Smooth muscle cell (in vitro differentiated cells): ENCODE data around the gene SYCE3. TPM values are rescaled to one million over a fixed set of nuclear protein-coding genes. Genes with fewer than 3 reads are reported as not detected.

ENCODE experiments used
- DNase-seq: peaks from one replicate; lab custom pipeline; 2025; ENCODE audit not compliant: unreplicated experiment; lab: John Stamatoyannopoulos, UW
- H2AFZ ChIP-seq: fragments of 200-600 bp; sonication (generic); 2 replicates; pipeline ENCODE4 v1.6.0; 2016; ENCODE audit warnings: antibody characterized with exemption, low read depth, mild to moderate bottlenecking
- H3F3A ChIP-seq: fragments of 200-600 bp; sonication (generic); 2 replicates; pipeline ENCODE4 v1.6.0; 2017; ENCODE audit warnings: antibody characterized with exemption, low read depth
- H3K27ac ChIP-seq: fragments of 200-600 bp; sonication (generic); 2 replicates; pipeline ENCODE4 v1.5.1; 2016; ENCODE audit warnings: low read depth, mild to moderate bottlenecking
- H3K27me3 ChIP-seq: fragments of 200-600 bp; sonication (generic); 2 replicates; pipeline ENCODE4 v1.6.1; 2016; ENCODE audit warnings: low read depth, mild to moderate bottlenecking
- H3K36me3 ChIP-seq: fragments of 200-600 bp; sonication (generic); 2 replicates; pipeline ENCODE4 v1.5.1; 2016; ENCODE audit warnings: low read depth
- H3K4me1 ChIP-seq: fragments of 200-600 bp; sonication (generic); 2 replicates; pipeline ENCODE4 v1.5.1; 2016; ENCODE audit warnings: low read depth
- H3K4me2 ChIP-seq: fragments of 200-600 bp; sonication (generic); 2 replicates; pipeline ENCODE4 v1.6.0; 2016; ENCODE audit warnings: mild to moderate bottlenecking
- H3K4me3 ChIP-seq: fragments of 200-600 bp; sonication (generic); 2 replicates; pipeline ENCODE4 v1.5.1; 2016; ENCODE audit warnings: mild to moderate bottlenecking
- H3K79me2 ChIP-seq: fragments of 200-600 bp; sonication (generic); 2 replicates; pipeline ENCODE4 v1.6.0; 2016; ENCODE audit warnings: low read depth, mild to moderate bottlenecking
- H3K9ac ChIP-seq: fragments of 200-600 bp; sonication (generic); 2 replicates; pipeline ENCODE4 v1.6.0; 2016; ENCODE audit warnings: low read depth
- H3K9me3 ChIP-seq: fragments of 200-600 bp; sonication (generic); replicated peaks from 2 replicates; pipeline ENCODE4 v1.5.1; 2016; ENCODE audit warnings: low read depth
- H4K20me1 ChIP-seq: fragments of 200-600 bp; sonication (generic); 2 replicates; pipeline ENCODE4 v1.6.0; 2016; ENCODE audit warnings: low read depth
- WGBS: methylation state at CpG from one replicate; pipeline ENCODE4 v1.1.7; 2016; ENCODE audit warnings: low lambda C conversion rate; 5-methylcytosine and 5-hydroxymethylcytosine counted together
- polyA plus RNA-seq: library from polyadenylated mRNA; unstranded; fragments of >200 nt; fragmentation: Nextera tagmentation; extraction: Ambion mirVana; gene quantifications from 2 replicates; pipeline ENCODE4 v1.2.1, GENCODE V29; 2016
- total RNA-seq: library from RNA; depleted of rRNA; stranded (reverse); fragments of >200 nt; gene quantifications from 2 replicates; pipeline ENCODE4 v1.2.3, GENCODE V29; 2014
- TF ChIP-seq, protein P1 (sequence below): fragments of 200-600 bp; sonication (generic); IDR thresholded peaks from 2 replicates; pipeline ENCODE4 v1.5.1; 2017; ENCODE audit warnings: borderline replicate concordance, mild to moderate bottlenecking, antibody characterized with exemption; ENCODE audit not compliant: insufficient read depth, poor library complexity, severe bottlenecking

The SYCE3 gene
- total and polyA plus RNA-seq, 2 experiments from 2014 or later = not detected

DNA sequence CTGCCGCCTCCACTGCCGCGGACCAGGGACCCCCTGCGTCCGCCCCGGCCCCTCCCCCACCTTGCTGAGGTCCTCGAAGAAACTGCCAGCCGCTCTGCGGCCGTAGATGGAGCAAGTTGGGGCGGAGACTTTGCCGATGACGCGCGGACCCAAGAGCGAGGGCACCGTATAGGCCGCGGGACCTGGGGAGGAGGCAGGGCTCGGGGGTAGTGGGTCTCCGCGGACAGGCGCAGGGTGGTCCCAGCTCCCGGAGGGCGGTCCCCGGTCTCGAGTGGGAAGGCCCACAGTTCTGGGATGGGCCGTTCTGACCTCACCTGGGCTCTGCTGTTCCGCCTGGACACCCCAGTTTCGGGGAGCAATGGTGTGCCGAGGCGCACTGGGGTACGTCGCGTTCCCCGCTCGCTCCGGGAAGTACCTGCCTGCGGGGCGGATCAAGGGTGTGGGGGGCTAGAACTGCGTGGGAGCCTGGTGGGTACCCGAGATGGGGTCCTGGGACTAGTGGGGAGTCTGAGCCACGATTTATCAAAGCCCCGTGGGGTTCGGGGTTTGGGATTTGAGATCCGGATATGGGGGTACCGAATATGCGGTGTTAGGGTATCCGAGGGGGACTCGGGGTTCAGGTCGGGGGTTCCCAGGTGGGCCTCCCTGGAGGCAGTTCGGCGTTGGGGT, 31.7 kb downstream of the SYCE3 start:
- TF ChIP-seq, protein P1, sequence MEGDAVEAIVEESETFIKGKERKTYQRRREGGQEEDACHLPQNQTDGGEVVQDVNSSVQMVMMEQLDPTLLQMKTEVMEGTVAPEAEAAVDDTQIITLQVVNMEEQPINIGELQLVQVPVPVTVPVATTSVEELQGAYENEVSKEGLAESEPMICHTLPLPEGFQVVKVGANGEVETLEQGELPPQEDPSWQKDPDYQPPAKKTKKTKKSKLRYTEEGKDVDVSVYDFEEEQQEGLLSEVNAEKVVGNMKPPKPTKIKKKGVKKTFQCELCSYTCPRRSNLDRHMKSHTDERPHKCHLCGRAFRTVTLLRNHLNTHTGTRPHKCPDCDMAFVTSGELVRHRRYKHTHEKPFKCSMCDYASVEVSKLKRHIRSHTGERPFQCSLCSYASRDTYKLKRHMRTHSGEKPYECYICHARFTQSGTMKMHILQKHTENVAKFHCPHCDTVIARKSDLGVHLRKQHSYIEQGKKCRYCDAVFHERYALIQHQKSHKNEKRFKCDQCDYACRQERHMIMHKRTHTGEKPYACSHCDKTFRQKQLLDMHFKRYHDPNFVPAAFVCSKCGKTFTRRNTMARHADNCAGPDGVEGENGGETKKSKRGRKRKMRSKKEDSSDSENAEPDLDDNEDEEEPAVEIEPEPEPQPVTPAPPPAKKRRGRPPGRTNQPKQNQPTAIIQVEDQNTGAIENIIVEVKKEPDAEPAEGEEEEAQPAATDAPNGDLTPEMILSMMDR = no peak
- no peaks in the 10 kb centered on the region for H3K79me2 ChIP-seq
- peak overlapping the region; percentile 81 for H3K9ac ChIP-seq
- peak overlapping the region; percentile 97 for H3K27ac ChIP-seq
- no peaks in the 10 kb centered on the region for H3K27me3 ChIP-seq
- H3K4me2 ChIP-seq = peak overlapping the region; percentile 98
- H3F3A ChIP-seq = peaks cover 54% of the 10 kb centered on the region
- peak overlapping the region; percentile 69 for H3K4me3 ChIP-seq
- H3K9me3 ChIP-seq = no peaks in the 10 kb centered on the region
- H4K20me1 ChIP-seq = peaks cover 15% of the 10 kb centered on the region
- H2AFZ ChIP-seq = no peak overlapping the region
- 19% methylated on average over 33 of the region's 53 CpGs for WGBS
- no peaks in the 10 kb centered on the region for H3K36me3 ChIP-seq
- peaks cover 23% of the 10 kb centered on the region for H3K4me1 ChIP-seq
- peak; percentile 63 for DNase-seq

DNA sequence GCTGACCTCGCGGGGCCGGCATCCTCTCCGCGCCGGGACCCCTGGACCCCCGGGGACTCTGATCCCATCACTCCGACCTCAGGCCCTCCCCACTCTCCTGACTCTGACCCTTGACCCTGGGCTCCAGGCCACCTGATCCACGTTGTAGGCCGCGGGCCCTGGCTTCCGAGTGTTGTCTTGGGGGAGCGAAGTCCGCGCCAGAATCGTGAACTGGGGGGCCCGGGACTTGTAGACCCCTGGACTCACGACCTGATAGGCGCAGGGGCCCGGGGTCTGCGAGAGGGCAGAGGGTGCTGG, 32.2 kb downstream of the SYCE3 start:
- TF ChIP-seq, protein P1 = no peak
- Histone ChIP-seq H3K27ac (peak overlapping the region; percentile 97), H4K20me1 (peaks cover 15% of the 10 kb centered on the region), H3K4me3 (peak overlapping the region; percentile 69), H3K9ac (peak overlapping the region; percentile 81), H2AFZ (no peak overlapping the region), H3K9me3 (no peaks in the 10 kb centered on the region), H3K27me3 (no peaks in the 10 kb centered on the region), H3K4me1 (peaks cover 23% of the 10 kb centered on the region), H3K4me2 (peak overlapping the region; percentile 98), H3K36me3 (no peaks in the 10 kb centered on the region), H3K79me2 (no peaks in the 10 kb centered on the region), H3F3A (peaks cover 54% of the 10 kb centered on the region)
- 12% methylated on average over 18 of the region's 21 CpGs for WGBS
- no peak for DNase-seq

DNA sequence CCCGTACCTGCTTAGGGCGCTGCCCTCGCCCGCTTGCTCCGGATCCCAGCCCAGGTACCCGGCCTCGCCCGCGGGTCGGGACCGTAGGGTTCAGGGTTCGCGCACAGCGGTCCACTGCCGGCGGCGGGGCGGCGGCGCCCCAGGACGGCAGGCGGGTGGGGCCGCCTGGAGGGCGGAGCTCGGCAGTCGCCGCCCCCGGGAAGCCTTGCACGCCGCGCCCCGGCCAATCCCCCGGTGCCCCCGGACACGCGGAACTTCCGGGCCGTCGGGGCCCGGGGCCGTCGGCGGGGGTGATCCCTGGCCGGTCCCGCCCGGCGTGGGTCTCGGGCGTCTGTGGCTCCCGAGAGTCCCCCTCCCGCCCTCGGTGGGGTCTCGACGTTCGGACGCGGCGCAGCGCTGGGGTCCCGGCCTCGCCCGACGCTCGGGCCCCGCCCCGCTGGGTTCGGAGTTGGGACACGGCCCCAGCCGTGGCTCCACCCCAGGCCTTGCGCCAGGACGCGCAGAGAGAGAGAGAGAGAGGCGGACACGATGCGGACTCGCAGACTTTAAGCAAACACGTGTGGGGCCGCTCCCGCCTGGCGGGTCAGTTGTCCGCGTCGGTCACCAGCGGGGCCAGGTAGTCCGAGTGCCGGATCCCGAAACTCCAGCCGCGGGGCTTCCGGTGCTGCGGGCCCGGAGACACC, 32.7 kb downstream of the SYCE3 start, which contains the start of gene TYMP:
Gene TYMP, minus strand, starts transcription at position 116 of the 683 bp plus-strand sequence. CDS start 303 bp downstream, outside the sequence.
- WGBS = 3% methylated on average over 37 of the region's 92 CpGs
- H3K27ac ChIP-seq = peak within 1 kb of the TSS; percentile 97

More for the DNA sequence above, 32.7 kb downstream of the SYCE3 start, which contains the start of gene TYMP:
- H3K27me3 ChIP-seq = no peaks in the 10 kb centered on the region
- H3K36me3 ChIP-seq = no peaks in the 10 kb centered on the region
- H2AFZ ChIP-seq = no peak within 1 kb of the TSS
- TF ChIP-seq, protein P1 = no peak
- H4K20me1 ChIP-seq = peaks cover 15% of the 10 kb centered on the region
- H3F3A ChIP-seq = peaks cover 54% of the 10 kb centered on the region
- H3K79me2 ChIP-seq = no peaks in the 10 kb centered on the region
- DNase-seq = peak; percentile 76
- peaks cover 23% of the 10 kb centered on the region for H3K4me1 ChIP-seq
- H3K9me3 ChIP-seq = no peaks in the 10 kb centered on the region
- peak within 1 kb of the TSS; percentile 69 for H3K4me3 ChIP-seq
- H3K9ac ChIP-seq = peak within 1 kb of the TSS; percentile 81
- peak within 1 kb of the TSS; percentile 98 for H3K4me2 ChIP-seq
